K562 (cell line): ENCODE results near the gene ABCA3. TPM values are rescaled to one million over a fixed set of nuclear protein-coding genes. Genes with fewer than 3 reads are reported as not detected.

Source experiments
- BHLHE40 ChIP-seq: IDR thresholded peaks from 2 replicates; pipeline ENCODE4 v1.6.1; 2011; ENCODE audit warnings: low read length, improper control_type of control experiment
- CBX2 ChIP-seq: fragments of 200-600 bp; sonication (generic); IDR thresholded peaks from one replicate; pipeline ENCODE4 v1.6.1; 2012; ENCODE audit warnings: mild to moderate bottlenecking, low read length, inconsistent platforms; ENCODE audit not compliant: insufficient read depth, poor library complexity, severe bottlenecking
- CEBPG ChIP-seq, 3 experiments: fragments of 200-800 bp in 1 of 3; sonication (Bioruptor generic) in 1 of 3; sonication (generic) in 1 of 3; formaldehyde crosslinking in 1 of 3; IDR thresholded peaks in 2 of 3; conservative IDR thresholded peaks in 1 of 3; 2 replicates each; pipeline versions ENCODE4 v1.6.1 to v1.8.0; 2016 to 2022; ENCODE audit warnings: missing compliant biosample characterization in 2 of 3, missing genetic modification characterization in 2 of 3, mild to moderate bottlenecking in 1 of 3, missing genetic modification reagents in 1 of 3
- CTCFL ChIP-seq: IDR thresholded peaks from 2 replicates; pipeline ENCODE4 v1.6.1; 2011; ENCODE audit warnings: borderline replicate concordance, low read depth, mild to moderate bottlenecking, moderate library complexity, low read length; ENCODE audit not compliant: insufficient read depth, poor library complexity, severe bottlenecking
- POLR2B ChIP-seq: fragments of 450-650 bp; IDR thresholded peaks from 2 replicates; pipeline ENCODE4 v1.6.1; 2018; ENCODE audit warnings: low read depth; ENCODE audit not compliant: partially characterized antibody
- POLR3G ChIP-seq: IDR thresholded peaks from 2 replicates; pipeline ENCODE4 v1.6.1; 2011; ENCODE audit not compliant: insufficient read length, insufficient replicate concordance; ENCODE audit errors: extremely low read depth
- RCOR1 ChIP-seq, 2 experiments: IDR thresholded peaks; 2 replicates each; pipeline ENCODE4 v1.6.1; 2012; ENCODE audit warnings: low read depth in 2 of 2, low read length in 2 of 2, borderline replicate concordance in 1 of 2, improper control_type of control experiment in 1 of 2
- SMAD2 ChIP-seq: fragments of 150-350 bp; IDR thresholded peaks from 2 replicates; pipeline ENCODE4 v1.6.1; 2014; ENCODE audit warnings: low read depth, mild to moderate bottlenecking, low read length
- SMARCA4 ChIP-seq: fragments of 450-650 bp; IDR thresholded peaks from 2 replicates; pipeline ENCODE4 v1.6.1; 2016
- SMARCE1 ChIP-seq: fragments of 450-650 bp; IDR thresholded peaks from 2 replicates; pipeline ENCODE4 v1.7.1; 2016; ENCODE audit warnings: mild to moderate bottlenecking
- SUPT5H ChIP-seq: fragments of 450-650 bp; IDR thresholded peaks from 2 replicates; pipeline ENCODE4 v1.6.1; 2016
- TGIF2 ChIP-seq: sonication (generic); formaldehyde crosslinking; IDR thresholded peaks from 2 replicates; pipeline ENCODE4 v1.8.1; 2022; ENCODE audit warnings: mild to moderate bottlenecking, missing genetic modification reagents, moderate library complexity
- ZC3H8 ChIP-seq: fragments of 450-650 bp; IDR thresholded peaks from 2 replicates; pipeline ENCODE4 v1.6.1; 2017
- polyA plus RNA-seq, 8 experiments: library from polyadenylated mRNA; depleted of rRNA in 4 of 8; stranded (reverse) in 5 of 8; unstranded in 3 of 8; fragments of >200 nt; fragmentation: Nextera tagmentation in 2 of 8; fragmentation: Illumina TruSeq in 1 of 8; extraction: Ambion mirVana in 2 of 8; extraction: Trizol in 1 of 8; gene quantifications; 2 replicates each; pipeline versions ENCODE4 v1.2.1 to v1.2.3, GENCODE V29; 2011 to 2014; ENCODE audit warnings: inconsistent platforms in 1 of 8, missing spikeins in 1 of 8
- total RNA-seq, 7 experiments: library from RNA; depleted of rRNA in 6 of 7; stranded (reverse); fragments of >200 nt in 6 of 7; fragmentation: Illumina TruSeq in 2 of 7; extraction: Trizol in 2 of 7; gene quantifications; 2 replicates each; pipeline versions ENCODE4 v1.2.1 to v1.2.3, GENCODE V29; 2011 to 2021; ENCODE audit warnings: low replicate concordance in 1 of 7
- TF ChIP-seq, protein P1 (sequence below): fragments of 200-800 bp; sonication (Bioruptor generic); IDR thresholded peaks from 2 replicates; pipeline ENCODE4 v1.6.1; 2016; ENCODE audit warnings: missing genetic modification characterization, missing compliant biosample characterization
- TF ChIP-seq, protein P2 (sequence below): sonication (generic); formaldehyde crosslinking; IDR thresholded peaks from 2 replicates; pipeline ENCODE4 v1.8.0; 2022; ENCODE audit warnings: mild to moderate bottlenecking, missing genetic modification reagents
- TF ChIP-seq, protein P3 (sequence below): fragments of 250-450 bp; sonication (Bioruptor Pico); IDR thresholded peaks from 2 replicates; pipeline ENCODE4 v1.5.0; 2020; ENCODE audit warnings: mild to moderate bottlenecking, borderline replicate concordance

ABCA3 gene
- total and polyA plus RNA-seq, 9 of the 15 experiments (the other 6 are each of a cell fraction or from before 2014, with no cell fraction given) = 0.66 to 23.7 (median 6.9) TPM

GRCh38 chr16:2267913-2268666 is 72.4 kb downstream of the ABCA3 start, which contains the start of gene RNPS1 (continued):
- TF ChIP-seq, protein P1, sequence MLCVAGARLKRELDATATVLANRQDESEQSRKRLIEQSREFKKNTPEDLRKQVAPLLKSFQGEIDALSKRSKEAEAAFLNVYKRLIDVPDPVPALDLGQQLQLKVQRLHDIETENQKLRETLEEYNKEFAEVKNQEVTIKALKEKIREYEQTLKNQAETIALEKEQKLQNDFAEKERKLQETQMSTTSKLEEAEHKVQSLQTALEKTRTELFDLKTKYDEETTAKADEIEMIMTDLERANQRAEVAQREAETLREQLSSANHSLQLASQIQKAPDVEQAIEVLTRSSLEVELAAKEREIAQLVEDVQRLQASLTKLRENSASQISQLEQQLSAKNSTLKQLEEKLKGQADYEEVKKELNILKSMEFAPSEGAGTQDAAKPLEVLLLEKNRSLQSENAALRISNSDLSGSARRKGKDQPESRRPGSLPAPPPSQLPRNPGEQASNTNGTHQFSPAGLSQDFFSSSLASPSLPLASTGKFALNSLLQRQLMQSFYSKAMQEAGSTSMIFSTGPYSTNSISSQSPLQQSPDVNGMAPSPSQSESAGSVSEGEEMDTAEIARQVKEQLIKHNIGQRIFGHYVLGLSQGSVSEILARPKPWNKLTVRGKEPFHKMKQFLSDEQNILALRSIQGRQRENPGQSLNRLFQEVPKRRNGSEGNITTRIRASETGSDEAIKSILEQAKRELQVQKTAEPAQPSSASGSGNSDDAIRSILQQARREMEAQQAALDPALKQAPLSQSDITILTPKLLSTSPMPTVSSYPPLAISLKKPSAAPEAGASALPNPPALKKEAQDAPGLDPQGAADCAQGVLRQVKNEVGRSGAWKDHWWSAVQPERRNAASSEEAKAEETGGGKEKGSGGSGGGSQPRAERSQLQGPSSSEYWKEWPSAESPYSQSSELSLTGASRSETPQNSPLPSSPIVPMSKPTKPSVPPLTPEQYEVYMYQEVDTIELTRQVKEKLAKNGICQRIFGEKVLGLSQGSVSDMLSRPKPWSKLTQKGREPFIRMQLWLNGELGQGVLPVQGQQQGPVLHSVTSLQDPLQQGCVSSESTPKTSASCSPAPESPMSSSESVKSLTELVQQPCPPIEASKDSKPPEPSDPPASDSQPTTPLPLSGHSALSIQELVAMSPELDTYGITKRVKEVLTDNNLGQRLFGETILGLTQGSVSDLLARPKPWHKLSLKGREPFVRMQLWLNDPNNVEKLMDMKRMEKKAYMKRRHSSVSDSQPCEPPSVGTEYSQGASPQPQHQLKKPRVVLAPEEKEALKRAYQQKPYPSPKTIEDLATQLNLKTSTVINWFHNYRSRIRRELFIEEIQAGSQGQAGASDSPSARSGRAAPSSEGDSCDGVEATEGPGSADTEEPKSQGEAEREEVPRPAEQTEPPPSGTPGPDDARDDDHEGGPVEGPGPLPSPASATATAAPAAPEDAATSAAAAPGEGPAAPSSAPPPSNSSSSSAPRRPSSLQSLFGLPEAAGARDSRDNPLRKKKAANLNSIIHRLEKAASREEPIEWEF = no peak
- TF ChIP-seq SMARCE1 (no peak), SUPT5H (peak; percentile 99), SMAD2 (no peak), RCOR1 (IDR thresholded peaks at IDR 0.05; ENCODE audit: borderline replicate concordance in 1 of 2, low read depth in 2 of 2, low read length in 2 of 2) (peak in 1 of 2 experiments; percentile 3; a peak in 1 of 4 replicates), CEBPG (CRISPR knock-in tag; IDR thresholded peaks at IDR 0.05) (peak; percentile 80), CEBPG (tag; conservative IDR thresholded peaks at IDR 0.05 in 1 of 2, IDR thresholded peaks at IDR 0.05 in 1 of 2) (peak; percentile 85 to 86), POLR3G (no peak), BHLHE40 (0 out of 2 replicates have a peak, but pooled peaks have one; percentile 2), ZC3H8 (no peak), CBX2 (no peak), TGIF2 (CRISPR knock-in tag) (no peak), SMARCA4 (no peak), CTCFL (no peak), POLR2B (peak; percentile 97)
- TF ChIP-seq, protein P2, sequence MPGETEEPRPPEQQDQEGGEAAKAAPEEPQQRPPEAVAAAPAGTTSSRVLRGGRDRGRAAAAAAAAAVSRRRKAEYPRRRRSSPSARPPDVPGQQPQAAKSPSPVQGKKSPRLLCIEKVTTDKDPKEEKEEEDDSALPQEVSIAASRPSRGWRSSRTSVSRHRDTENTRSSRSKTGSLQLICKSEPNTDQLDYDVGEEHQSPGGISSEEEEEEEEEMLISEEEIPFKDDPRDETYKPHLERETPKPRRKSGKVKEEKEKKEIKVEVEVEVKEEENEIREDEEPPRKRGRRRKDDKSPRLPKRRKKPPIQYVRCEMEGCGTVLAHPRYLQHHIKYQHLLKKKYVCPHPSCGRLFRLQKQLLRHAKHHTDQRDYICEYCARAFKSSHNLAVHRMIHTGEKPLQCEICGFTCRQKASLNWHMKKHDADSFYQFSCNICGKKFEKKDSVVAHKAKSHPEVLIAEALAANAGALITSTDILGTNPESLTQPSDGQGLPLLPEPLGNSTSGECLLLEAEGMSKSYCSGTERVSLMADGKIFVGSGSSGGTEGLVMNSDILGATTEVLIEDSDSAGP (CRISPR knock-in tag) = peak; percentile 85
- TF ChIP-seq, protein P3, sequence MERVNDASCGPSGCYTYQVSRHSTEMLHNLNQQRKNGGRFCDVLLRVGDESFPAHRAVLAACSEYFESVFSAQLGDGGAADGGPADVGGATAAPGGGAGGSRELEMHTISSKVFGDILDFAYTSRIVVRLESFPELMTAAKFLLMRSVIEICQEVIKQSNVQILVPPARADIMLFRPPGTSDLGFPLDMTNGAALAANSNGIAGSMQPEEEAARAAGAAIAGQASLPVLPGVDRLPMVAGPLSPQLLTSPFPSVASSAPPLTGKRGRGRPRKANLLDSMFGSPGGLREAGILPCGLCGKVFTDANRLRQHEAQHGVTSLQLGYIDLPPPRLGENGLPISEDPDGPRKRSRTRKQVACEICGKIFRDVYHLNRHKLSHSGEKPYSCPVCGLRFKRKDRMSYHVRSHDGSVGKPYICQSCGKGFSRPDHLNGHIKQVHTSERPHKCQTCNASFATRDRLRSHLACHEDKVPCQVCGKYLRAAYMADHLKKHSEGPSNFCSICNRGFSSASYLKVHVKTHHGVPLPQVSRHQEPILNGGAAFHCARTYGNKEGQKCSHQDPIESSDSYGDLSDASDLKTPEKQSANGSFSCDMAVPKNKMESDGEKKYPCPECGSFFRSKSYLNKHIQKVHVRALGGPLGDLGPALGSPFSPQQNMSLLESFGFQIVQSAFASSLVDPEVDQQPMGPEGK (CRISPR knock-in tag) = no peak
